Stimulated activated CD4-positive, alpha-beta T cell treated with anti-CD3 and anti-CD28 coated beads, Interleukin-12 subunit alpha, Interleukin-12 subunit beta, amount 100 ng/mL, for 4 hours (primary cell): ENCODE measurements around the gene CEBPA.

Experiments
- DNase-seq: peaks from one replicate; pipeline ENCODE4 v3.0.0-alpha.2; 2020

Gene CEBPA

DNA sequence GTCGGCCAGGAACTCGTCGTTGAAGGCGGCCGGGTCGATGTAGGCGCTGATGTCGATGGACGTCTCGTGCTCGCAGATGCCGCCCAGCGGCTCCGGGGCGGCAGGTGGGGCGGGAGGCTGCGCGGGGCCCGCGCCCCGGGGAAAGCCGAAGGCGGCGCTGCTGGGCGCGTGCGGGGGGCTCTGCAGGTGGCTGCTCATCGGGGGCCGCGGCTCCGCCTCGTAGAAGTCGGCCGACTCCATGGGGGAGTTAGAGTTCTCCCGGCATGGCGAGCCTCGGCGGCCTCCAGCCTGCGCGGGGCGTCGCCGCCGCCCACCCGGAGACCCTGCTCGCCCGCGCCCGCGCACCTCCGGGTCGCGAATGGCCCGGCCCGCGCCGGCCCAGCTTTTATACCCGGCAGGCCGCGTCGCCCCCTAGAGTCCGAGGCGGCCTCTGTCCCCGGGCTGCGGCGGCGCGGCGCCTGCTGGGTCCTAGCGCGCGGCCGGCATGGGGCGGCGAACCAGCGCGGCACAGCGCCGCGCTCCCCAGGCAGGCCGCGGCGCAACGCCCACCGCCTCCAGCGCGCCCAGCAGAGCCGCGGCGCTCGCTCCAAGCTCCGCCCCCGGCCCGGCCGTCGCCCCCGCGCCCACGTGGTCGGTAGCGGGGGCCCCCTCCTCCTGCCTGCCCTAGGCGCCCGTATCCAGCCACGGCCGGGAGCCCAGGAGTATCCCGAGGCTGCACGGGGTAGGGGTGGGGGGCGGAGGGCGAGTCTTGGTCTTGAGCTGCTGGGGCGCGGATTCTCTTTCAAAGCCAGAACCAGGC is at the start of gene CEBPA:
CEBPA (minus strand) TSS at position 360 of the 799 bp plus-strand sequence; CDS start at position 240, 120 bp downstream.
- DNase-seq: peak; percentile 64

DNA sequence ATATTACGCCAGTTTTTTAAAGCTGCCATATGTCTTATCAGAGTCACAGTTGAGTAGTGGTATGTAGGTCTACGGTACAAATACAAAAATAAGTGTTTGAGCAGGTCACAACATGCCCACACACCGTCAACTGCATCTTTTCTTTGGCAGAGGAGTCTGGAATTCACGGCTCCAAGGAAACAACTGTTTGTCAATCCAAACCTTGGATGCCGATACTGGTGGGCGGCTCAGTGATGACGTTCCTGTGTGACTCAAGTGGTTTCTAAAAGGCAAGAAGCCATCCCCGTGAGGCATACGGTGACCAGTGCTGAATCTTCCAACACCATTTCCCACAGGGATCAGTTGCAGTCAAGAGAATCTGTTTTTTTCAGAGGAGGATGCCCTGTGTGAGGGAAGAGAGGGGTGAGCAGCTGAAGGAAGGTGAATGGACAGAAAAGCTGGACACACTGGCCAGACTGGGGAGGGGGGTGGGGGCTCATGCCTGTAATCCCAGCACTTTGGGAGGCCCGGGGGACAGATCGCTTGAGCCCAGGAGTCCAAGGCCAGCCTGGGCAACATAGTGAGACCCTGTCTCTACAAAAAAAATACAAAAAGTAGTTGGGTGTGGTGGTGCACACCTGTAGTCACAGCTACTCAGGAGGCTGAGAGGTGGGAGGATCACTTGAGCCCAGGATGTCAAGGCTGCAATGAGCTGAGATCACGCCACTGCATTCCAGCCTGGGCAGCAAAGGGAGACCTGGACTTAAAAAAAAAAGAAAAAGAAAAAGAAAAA is 48.4 kb upstream of the CEBPA start:
- DNase-seq: no peak

DNA sequence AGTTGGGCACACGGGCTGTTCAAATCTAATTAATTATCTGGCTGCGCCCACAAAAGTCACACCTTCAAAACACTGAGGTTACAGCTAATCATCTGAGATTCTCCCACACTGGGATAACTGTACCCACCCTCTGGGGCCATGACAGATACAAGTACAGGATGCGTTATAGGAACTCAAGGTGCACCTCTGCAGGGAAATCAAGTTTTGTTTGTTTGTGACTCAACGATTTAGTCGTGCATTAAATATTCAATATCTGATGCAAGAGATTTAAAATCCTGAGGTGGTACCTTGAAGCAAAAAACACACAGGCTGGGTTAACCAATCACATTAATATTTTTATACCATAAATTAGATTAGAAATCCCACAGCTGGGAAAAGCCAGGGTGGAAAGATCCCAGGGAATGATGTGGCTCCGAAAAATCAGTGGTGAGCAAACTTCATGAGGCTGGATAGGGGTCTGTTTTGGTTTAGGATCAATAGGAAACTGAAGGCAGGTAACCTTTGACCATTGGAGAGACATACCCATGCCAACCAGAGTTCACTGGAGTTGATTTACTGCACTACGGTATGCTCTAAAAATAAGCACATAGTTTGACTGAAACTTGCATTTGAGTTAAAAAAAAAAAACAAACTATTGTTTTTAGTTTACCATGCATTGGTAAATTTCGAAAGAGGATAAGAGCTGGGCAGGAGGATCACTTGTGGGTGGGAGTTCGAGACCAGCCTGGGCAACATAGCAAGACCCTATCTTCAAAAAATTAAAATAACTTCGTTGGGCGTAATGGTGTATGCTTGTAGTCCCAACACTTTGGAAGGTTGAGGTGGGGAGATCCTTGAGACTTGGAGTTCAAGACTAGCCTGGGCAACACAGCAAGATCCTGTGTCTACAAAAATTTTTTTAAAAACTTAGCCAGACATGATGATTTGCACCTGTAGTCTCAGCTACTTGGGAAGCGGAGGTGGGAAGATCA is 47.3 kb upstream of the CEBPA start:
- no peak for DNase-seq

DNA sequence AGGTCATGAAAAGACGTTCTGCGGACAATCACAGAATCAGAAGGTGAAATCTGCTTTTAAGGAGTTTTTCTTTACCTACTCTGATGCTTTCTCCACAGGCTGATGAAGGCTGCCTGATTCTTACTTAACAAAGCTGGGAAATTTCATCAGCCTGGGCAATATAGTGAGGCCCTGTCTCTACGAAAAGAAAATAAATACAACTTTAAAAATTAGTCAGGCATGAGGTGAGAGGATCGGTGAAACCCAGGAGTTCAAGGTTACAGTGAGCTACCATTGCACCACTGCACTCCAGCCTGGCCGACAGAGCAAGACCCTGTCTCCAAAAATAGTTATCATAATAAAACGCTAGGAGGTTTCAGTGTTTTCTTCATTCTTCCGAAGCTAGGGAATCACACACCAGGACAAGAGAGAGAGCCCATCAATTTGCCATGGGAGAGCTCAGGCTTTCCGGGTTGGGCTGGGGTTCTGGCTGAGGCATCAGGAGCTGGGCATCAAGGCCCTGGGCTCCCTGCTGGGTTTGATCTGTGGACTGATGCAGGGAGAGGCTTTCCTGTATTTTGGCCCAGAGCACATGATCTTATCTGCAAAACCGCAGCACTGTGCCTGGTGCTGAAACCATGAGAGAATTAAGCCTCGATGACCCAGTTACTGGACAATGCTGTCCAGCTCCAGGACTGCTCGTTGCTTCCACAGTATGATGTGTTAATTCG is 46.1 kb upstream of the CEBPA start:
- no peak for DNase-seq

DNA sequence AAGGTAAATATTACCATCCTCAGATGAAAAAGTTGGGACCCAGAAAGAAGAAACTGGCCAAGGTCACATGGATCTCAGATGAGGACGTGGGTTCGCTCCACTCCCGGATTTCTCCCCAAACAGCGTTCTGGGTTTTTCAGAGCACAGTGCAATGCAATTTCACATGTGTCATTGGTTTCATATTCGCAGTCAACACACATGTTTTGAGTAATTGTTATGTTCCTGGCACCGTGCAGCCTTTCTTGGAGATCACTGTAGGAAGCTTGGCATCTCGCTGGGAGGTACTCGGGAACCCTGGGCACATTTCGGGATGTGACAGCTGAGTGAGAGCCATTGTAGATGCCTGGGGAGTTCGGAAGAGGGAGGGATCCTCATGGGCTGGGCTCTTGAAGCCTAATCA is 45.0 kb upstream of the CEBPA start:
- no peak for DNase-seq

DNA sequence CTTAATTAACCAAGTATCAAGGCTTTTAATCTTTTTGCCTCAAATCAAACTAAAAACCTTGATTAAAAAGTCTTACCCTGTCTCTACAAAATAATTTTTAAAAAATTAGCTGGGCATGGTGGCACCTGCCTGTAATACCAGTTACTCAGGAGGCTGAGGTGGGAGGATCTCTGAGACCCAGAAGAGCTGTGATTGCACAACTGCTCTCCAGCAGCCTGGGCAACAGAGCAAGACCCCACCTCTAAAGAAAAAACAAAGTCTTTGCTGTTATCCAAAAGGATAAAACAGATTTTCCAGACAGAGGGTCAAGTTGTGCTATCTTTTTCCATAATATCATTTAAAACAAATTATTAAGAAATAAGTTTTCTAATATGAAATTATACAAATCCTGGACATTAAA is 44.3 kb upstream of the CEBPA start:
- no peak for DNase-seq

DNA sequence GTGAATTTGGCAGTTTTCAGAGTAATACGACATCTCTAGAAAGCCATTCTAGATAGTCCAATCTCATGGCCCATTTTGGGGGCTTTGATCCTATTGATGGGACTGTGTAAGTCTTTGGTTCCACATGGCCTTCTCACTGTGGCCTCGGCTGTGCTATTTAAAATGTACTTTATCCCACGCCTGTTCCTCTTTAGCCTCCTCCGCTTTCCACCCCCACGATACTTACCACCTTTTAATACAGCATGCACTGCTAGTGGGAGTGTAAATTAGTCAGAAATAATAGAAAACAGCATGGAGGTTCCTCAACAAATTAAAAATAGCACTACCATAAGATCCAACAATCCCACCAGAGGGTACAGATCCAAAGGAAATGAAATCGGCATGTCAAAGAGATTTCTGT is 42.8 kb upstream of the CEBPA start:
- DNase-seq: no peak

DNA sequence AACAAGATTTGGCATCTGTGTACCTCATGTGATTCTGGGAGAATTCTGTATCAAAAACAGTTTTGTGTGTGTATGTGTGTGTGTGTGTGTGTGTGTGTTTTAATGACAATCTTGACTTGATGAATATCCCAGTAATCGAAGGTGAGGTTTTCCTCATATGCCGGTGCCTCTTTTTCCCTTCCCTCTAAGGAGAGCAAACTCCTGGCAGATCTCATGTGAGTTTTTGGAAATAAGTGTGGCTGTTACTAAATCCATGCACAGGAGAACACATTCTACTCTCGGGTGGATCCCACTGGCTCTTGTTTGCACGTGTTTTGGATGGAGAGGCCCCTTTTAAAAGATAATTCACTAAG is 42.2 kb upstream of the CEBPA start:
- no peak for DNase-seq

DNA sequence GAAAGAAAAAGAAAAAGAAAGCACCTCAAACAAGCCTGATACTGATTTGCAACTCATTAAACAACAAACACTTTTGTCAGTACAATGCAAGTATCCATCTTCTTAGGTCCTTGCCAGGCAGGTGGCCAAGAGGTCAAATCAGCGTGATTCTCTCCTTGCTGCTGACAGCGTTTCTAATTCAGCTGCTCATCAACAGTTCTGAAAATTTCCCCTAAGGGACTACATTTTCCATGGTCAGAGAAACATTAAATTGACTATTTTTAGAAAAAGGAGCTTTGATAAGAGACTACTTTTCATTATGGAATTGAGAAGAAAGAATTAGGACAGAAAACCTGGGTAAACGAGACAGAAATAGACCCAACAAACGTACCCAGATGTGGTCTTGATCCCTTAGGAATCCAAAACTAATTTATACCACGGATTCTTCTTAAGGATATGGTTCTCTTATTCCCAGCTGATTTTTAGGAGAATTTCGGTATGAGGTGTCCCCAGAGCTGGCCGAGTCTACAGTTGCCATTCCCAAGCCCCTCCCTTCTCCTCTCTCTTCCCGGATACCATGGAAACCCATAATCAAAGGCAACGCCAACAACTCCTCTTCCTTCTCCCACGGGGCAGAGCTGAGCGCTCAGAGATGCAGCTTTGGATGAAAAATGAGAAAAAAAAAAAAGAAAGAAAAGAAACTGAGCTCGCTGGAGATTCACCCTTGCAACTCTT is 41.7 kb upstream of the CEBPA start:
- DNase-seq: no peak

DNA sequence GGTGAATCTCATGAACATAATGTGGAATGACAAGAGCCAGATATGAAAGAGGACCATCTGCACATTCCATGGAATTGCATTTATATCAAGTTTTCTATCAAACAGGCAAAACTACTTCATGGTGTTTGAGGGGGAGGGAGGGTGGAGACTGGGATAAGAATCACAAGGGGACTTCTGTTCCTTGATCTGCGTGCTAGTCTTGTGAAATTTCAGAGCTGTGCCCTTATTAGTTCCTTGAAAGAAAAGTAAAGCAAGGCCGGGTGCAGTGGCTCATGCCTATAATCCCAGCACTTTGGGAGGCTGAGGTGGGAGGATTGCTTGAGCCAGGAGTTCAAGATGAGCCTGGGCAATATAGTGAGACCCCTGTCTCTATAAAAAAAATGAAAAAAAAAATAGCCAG is 41.0 kb upstream of the CEBPA start:
- no peak for DNase-seq

DNA sequence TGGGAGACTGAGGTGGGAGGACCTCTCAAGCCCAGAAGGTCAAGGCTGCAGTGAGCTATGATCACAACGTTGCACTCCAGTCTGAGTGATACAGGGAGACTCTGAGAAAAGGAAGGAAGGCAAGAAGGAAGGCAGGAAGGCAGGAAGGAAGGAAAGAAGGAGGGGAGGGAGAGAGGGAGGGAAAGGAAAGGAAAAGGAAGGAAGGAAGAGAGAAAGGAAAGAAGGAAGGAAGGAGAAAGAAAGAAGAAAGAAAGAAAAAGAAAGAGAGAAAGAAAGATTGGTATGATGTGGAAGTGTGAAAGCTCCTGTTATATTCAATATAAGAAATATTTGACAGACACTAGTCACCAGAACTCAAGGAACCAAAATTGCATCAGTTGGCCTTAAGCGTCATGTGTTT is 38.7 kb upstream of the CEBPA start:
- no peak for DNase-seq

DNA sequence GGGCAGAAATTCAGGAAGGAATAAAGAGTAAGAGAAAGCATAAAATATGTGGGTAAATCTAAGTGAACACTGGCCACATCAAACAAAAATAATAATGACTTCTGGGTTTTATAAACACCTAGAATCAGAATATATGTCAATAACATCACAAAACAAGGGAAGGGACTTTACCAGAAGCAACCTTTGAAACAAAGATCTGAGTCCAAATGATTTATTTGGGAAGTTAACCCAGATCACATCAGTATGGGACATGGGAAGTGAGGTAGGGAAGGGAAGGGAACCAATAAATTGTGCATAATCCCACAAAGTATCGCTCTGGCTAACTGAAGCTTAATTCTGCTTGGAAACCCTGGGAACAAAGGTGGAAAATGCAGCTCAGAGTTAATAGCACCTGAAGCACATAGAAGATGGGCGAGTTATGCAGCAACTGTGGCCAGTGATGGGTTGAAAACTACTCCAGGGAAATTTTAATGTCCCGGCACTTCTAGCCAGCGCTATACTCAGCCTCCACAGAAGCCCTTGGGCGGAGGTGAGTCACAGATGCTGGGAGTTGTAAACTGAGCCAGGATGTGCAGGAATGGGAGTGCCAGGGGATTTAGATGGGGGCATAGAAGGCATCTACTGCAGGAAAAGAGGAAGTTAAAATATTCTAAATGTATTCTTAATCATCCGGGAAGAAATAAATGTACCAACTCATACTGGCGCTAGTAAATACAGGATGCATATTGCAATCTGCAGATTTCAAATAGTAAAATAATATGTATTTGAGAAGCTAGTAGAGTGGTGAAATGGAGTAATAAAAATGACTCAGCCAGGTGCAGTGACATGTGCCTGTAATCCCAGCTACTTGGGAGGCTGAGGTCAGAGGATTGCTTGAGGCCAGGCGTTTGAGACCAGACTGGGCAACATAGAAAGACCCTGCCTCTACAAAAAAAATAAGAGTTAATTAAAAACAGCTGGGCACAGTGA is 37.0 kb upstream of the CEBPA start:
- DNase-seq: no peak

DNA sequence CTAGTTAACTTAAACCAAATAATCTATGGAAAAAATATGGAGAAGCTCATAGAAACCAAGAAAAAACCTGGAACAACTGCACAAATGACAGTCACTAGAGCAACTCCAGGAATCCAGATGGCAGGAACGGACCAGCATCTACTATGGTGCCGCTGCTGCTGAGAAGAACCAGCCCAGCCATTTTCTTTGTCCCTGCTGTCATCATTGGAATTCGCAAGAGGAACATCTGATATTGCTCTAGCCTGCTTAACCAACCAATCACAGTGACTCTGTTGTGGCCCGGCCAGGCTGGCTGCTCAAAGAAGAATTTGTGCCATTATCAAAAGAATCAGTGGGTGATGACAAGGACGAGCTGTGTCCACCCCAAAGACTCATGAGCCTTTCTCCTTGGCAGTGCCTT is 33.1 kb upstream of the CEBPA start:
- DNase-seq: no peak

DNA sequence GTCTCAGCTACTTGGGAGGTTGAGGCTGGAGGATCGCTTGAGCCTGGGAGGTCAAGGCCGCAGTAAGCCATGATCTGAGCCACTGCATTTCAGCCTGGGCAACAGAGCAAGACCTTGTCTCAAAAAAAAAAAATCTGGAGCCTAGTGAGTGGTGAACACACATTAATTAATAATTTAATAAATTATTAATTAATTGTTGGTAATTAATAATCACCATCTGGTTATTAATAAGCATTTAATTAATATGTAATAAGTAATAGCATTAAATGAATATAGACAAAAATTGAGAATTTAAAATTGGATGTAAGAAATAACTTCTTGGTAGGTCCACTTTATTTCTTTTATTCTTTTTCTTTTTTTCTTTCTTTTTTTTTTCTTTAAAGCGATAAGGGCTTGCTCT is 31.9 kb upstream of the CEBPA start:
- no peak for DNase-seq

DNA sequence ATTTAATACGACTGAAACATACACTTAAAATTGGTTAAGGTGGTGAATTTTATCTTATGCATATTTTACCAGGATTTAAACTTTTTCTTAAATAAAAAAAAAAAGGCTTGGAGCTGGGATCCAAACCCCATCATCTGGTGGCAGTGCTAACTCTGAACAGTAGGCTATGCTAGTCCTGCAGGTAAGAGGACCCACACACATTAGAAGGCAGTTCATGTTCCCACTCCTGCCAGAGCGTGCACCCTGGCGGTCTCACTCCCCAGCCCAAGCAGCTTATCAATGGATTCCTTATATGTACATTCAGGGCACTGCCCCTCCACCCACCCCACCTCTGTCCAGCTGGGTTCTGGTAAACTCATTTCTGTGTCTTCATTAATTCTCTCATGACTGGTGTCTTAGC is 31.3 kb upstream of the CEBPA start:
- DNase-seq: no peak

DNA sequence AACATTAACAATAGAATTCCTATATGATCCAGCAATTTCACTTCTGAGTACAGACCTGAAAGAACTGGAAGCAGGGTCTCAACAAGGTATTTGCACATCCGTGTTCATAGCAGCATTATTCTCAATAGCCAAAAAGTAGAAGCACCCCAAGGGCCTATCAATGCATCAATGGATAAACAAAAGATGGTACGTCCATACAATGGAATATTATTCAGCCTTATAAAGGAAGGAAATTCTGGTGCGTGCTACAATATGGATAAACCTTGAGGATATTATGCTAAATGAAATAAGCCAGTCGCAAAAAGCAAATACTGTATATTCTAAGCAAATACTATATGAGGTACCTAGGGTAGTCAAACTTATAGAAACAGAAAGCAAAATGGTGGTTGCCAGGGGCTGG is 30.8 kb upstream of the CEBPA start:
- no peak for DNase-seq

DNA sequence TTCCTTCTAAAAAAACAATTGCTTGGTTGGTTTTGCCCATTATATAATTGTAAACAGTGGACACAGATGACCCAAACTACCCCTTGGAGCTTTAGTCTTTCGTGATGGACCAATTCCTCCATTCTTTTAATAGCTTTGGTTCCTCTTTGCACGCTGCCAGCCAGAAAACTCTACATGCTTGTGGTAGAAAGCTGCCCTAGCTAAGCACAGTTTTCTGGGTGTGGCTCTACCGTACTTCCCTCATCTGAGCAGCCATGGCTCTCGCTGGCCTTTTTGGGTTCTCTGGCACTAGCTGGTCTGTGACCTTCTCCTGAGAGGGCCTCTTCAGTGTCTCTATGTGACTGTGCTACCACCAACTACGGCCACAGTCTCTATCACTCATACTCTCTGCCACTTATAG is 29.9 kb upstream of the CEBPA start:
- DNase-seq: no peak

DNA sequence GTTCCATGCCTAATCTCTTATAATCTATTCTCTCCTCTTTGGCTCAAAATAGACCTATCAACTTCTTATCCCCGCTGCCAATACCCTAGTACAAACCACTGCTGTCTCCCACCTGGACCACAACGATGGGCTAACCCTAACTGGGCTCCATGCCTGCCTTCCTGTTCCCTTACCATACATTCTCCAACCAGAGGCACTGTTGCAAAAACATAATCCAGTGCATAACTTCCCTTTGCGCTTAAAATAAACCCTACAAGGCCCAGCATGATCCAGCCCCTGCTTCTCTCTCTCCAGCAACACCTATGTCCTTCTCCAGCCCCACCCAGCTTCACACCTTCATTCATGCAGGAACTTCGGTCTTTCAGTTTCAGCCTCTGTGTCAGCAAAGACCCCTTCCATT is 27.4 kb upstream of the CEBPA start:
- no peak for DNase-seq

DNA sequence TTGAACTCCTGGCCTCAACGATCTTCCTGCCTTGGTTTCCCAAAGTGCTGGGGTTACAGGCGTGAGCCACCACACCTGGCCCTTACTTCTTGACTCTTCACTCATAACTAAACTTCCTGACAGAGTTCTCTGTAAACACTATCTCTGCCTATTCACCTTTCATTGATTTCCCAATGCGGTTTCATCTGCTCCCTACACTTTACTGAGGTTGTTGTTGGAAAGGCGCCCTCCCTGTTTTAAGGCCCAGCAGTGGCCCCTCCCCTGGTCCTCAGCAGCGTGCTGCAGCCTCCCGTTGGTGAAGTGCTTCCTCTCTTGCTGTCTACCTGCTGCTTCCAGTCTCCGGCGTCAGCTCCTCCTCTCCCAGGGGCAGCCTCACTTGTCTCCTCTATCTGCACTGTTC is 26.7 kb upstream of the CEBPA start:
- DNase-seq: no peak

DNA sequence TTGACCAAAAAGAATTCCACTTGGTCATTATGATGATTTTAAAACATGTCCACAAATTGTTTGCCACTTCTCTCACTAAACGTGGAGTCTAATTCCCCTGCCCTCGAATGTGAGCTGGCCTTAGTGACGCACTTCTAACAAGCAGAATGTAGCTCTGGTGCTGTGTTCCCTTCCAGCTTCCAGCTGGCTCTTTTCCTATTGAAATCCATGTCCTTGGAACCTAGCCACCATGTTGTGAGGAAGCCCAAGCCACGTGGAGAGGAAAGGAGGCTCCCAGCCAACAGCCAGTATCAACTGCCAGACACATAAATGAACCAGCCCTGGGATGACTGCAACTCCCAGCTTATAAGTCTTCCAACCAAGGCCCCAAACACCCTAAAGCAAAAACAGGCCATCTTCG is 23.6 kb upstream of the CEBPA start:
- DNase-seq: no peak

DNA sequence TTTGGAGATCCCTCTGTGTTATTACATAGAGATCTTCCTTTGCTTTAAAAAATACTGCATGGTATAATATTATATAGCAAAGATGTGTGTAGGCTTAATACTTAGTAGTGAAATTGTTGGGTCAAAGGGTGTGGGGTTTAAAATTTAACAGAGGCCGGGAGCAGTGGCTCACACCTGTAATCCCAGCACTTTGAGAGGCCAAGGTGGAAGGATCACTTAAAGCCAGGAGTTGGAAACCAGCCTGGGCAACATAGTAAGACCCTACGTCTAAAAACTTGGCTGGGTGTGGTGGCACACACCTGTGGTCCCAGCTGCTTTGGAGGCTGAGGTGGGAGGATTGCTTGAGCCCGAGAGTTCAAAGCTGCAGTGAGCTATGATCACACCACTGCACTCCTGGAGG is 22.3 kb upstream of the CEBPA start:
- DNase-seq: no peak
